Liver (tissue), 3 donors: ENCODE data around the gene MOGAT3.

Source experiments
- EGR1 ChIP-seq, 2 donors: IDR thresholded peaks; 2 replicates each; pipeline ENCODE4 v1.6.1; 2016 to 2018; ENCODE audit warnings: antibody characterized with exemption in 2 of 2, low read depth in 2 of 2
- GABPA ChIP-seq, 2 donors: IDR thresholded peaks in 1 of 2; conservative IDR thresholded peaks in 1 of 2; 2 replicates each; pipeline ENCODE4 v1.6.1; 2016; ENCODE audit warnings: antibody characterized with exemption in 2 of 2, mild to moderate bottlenecking in 1 of 2, moderate library complexity in 1 of 2
- HNF4A ChIP-seq, 2 donors: conservative IDR thresholded peaks; 2 replicates each; pipeline ENCODE4 v1.6.1; 2016; ENCODE audit warnings: antibody characterized with exemption in 2 of 2, mild to moderate bottlenecking in 2 of 2
- JUND ChIP-seq, 2 donors: IDR thresholded peaks; 2 replicates each; pipeline ENCODE4 v1.6.1; 2016; ENCODE audit warnings: antibody characterized with exemption in 2 of 2
- RAD21 ChIP-seq, 2 donors: IDR thresholded peaks; 2 replicates each; pipeline ENCODE4 v1.6.1; 2016; ENCODE audit warnings: antibody characterized with exemption in 2 of 2, mild to moderate bottlenecking in 2 of 2
- SP1 ChIP-seq: IDR thresholded peaks from 2 replicates; pipeline ENCODE4 v1.6.1; 2018; ENCODE audit warnings: antibody characterized with exemption, mild to moderate bottlenecking
- TAF1 ChIP-seq: conservative IDR thresholded peaks from 2 replicates; pipeline ENCODE4 v1.6.1; 2016; ENCODE audit warnings: antibody characterized with exemption, mild to moderate bottlenecking
- TF ChIP-seq, protein P1 (sequence below): fragments of 150-350 bp; IDR thresholded peaks from 2 replicates; pipeline ENCODE4 v1.5.1; 2017; ENCODE audit warnings: improper control_type of control experiment, low read depth, low read length; ENCODE audit not compliant: missing input control
- TF ChIP-seq, protein P2 (sequence below): IDR thresholded peaks from 2 replicates; pipeline ENCODE4 v1.6.1; 2016; ENCODE audit warnings: antibody characterized with exemption, mild to moderate bottlenecking
- TF ChIP-seq, protein P3 (sequence below): IDR thresholded peaks from 2 replicates; pipeline ENCODE4 v1.6.1; 2016; ENCODE audit warnings: antibody characterized with exemption
- TF ChIP-seq, protein P4 (sequence below): IDR thresholded peaks from 2 replicates; pipeline ENCODE4 v1.6.1; 2016; ENCODE audit warnings: antibody characterized with exemption
- donor health status: healthy.
- donor health status: healthy.

DNA sequence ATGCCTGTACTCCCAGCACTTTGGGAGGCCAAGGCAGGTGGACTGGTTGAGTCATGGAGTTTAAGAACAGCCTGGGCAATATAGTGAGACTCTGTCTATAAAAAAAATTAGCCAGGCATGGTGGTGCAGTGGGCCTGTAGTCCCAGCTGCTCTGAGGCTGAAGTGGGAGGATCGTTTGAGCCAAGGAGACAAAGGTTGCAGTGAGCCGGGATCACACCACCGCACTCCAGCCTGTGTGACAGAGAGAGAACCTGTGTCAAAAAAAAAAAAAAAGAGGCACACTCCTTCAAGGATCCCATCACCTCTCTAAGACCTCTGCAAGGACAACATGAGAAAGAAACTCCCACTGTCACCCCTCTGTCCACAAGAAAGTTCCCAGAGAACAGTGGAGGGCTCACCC, 25.2 kb downstream of the MOGAT3 start:
- TF ChIP-seq, protein P1, sequence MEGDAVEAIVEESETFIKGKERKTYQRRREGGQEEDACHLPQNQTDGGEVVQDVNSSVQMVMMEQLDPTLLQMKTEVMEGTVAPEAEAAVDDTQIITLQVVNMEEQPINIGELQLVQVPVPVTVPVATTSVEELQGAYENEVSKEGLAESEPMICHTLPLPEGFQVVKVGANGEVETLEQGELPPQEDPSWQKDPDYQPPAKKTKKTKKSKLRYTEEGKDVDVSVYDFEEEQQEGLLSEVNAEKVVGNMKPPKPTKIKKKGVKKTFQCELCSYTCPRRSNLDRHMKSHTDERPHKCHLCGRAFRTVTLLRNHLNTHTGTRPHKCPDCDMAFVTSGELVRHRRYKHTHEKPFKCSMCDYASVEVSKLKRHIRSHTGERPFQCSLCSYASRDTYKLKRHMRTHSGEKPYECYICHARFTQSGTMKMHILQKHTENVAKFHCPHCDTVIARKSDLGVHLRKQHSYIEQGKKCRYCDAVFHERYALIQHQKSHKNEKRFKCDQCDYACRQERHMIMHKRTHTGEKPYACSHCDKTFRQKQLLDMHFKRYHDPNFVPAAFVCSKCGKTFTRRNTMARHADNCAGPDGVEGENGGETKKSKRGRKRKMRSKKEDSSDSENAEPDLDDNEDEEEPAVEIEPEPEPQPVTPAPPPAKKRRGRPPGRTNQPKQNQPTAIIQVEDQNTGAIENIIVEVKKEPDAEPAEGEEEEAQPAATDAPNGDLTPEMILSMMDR: no peak
- no peak for TF ChIP-seq TAF1
- TF ChIP-seq SP1: no peak
- TF ChIP-seq, protein P2, sequence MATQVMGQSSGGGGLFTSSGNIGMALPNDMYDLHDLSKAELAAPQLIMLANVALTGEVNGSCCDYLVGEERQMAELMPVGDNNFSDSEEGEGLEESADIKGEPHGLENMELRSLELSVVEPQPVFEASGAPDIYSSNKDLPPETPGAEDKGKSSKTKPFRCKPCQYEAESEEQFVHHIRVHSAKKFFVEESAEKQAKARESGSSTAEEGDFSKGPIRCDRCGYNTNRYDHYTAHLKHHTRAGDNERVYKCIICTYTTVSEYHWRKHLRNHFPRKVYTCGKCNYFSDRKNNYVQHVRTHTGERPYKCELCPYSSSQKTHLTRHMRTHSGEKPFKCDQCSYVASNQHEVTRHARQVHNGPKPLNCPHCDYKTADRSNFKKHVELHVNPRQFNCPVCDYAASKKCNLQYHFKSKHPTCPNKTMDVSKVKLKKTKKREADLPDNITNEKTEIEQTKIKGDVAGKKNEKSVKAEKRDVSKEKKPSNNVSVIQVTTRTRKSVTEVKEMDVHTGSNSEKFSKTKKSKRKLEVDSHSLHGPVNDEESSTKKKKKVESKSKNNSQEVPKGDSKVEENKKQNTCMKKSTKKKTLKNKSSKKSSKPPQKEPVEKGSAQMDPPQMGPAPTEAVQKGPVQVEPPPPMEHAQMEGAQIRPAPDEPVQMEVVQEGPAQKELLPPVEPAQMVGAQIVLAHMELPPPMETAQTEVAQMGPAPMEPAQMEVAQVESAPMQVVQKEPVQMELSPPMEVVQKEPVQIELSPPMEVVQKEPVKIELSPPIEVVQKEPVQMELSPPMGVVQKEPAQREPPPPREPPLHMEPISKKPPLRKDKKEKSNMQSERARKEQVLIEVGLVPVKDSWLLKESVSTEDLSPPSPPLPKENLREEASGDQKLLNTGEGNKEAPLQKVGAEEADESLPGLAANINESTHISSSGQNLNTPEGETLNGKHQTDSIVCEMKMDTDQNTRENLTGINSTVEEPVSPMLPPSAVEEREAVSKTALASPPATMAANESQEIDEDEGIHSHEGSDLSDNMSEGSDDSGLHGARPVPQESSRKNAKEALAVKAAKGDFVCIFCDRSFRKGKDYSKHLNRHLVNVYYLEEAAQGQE: no peak
- no peak for TF ChIP-seq RAD21 (IDR thresholded peaks at IDR 0.05)
- no peak for TF ChIP-seq JUND (IDR thresholded peaks at IDR 0.05)
- no peak for TF ChIP-seq HNF4A (conservative IDR thresholded peaks at IDR 0.05)
- TF ChIP-seq, protein P3, sequence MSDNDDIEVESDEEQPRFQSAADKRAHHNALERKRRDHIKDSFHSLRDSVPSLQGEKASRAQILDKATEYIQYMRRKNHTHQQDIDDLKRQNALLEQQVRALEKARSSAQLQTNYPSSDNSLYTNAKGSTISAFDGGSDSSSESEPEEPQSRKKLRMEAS: no peak
- no peak for TF ChIP-seq GABPA (IDR thresholded peaks at IDR 0.05 in 1 of 2, conservative IDR thresholded peaks at IDR 0.05 in 1 of 2)
- TF ChIP-seq, protein P4, sequence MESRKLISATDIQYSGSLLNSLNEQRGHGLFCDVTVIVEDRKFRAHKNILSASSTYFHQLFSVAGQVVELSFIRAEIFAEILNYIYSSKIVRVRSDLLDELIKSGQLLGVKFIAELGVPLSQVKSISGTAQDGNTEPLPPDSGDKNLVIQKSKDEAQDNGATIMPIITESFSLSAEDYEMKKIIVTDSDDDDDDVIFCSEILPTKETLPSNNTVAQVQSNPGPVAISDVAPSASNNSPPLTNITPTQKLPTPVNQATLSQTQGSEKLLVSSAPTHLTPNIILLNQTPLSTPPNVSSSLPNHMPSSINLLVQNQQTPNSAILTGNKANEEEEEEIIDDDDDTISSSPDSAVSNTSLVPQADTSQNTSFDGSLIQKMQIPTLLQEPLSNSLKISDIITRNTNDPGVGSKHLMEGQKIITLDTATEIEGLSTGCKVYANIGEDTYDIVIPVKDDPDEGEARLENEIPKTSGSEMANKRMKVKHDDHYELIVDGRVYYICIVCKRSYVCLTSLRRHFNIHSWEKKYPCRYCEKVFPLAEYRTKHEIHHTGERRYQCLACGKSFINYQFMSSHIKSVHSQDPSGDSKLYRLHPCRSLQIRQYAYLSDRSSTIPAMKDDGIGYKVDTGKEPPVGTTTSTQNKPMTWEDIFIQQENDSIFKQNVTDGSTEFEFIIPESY: no peak
- TF ChIP-seq EGR1 (IDR thresholded peaks at IDR 0.05; ENCODE audit: low read depth in 2 of 2): no peak
